Upper lobe of right lung (tissue), 1 donor: ENCODE measurements around the gene RRP9. TPM values are rescaled to one million over a fixed set of nuclear protein-coding genes. Genes with fewer than 3 reads are reported as not detected.
A peak's percentile ranks its signal among the peaks of the same experiment; 100 is the strongest.

Source experiments
- ATAC-seq: fragments of 200-7000 bp; cut with Tn5 transposase; one replicate; pipeline ENCODE4 v1.9.1; 2020; ENCODE audit warnings: mild to moderate bottlenecking, moderate library complexity
- DNase-seq: peaks from one replicate; pipeline ENCODE4 v3.0.0-alpha.2; 2020
- H3K27ac ChIP-seq: fragments of 200-600 bp; one replicate; pipeline ENCODE4 v1.8.0; 2022
- H3K27me3 ChIP-seq: fragments of 200-600 bp; one replicate; pipeline ENCODE4 v1.8.0; 2022; ENCODE audit warnings: mild to moderate bottlenecking
- H3K36me3 ChIP-seq: fragments of 200-600 bp; one replicate; pipeline ENCODE4 v1.8.0; 2022
- H3K4me1 ChIP-seq: fragments of 200-600 bp; one replicate; pipeline ENCODE4 v1.8.0; 2022
- H3K4me3 ChIP-seq: fragments of 200-600 bp; one replicate; pipeline ENCODE4 v1.8.0; 2022; ENCODE audit warnings: mild to moderate bottlenecking
- H3K9me3 ChIP-seq: fragments of 200-600 bp; one replicate; pipeline ENCODE4 v1.8.0; 2022
- CTCF ChIP-seq: fragments of 200-600 bp; IDR thresholded peaks from one replicate; pipeline ENCODE4 v1.8.0; 2022; ENCODE audit warnings: antibody characterized with exemption
- intact Hi-C: fragments of 100-400 bp; cut with DNase I; formaldehyde crosslinking; loops from one replicate; pipeline ENCODE4 v1.11.0; 2022
- total RNA-seq: library from RNA; stranded (reverse); fragmentation: NEBNext Ultra II Directional; extraction: Animal tissue kit (Norgen Biotek cat#: 25700); gene quantifications from one replicate; pipeline ENCODE4 v1.2.1, GENCODE V29; 2021
- donor health status: DM: no; HTN: yes; CAD: no; lungs with severe emphysema.

Gene RRP9
- total RNA-seq, 1 donor from 2014 or later, result 20.6 TPM

GRCh38 chr3:51974277-51974962, 32.7 kb upstream of the RRP9 start:
- Histone ChIP-seq H3K36me3 (no peaks in the 10 kb centered on the region), H3K9me3 (no peaks in the 10 kb centered on the region), H3K4me3 (peak overlapping the region; percentile 72), H3K4me1 (peaks cover 21% of the 10 kb centered on the region), H3K27ac (peak overlapping the region; percentile 93), H3K27me3 (no peaks in the 10 kb centered on the region)
- intact Hi-C loops, result no loop called here
- ATAC-seq, result peak; percentile 11
- peak; percentile 6 for TF ChIP-seq CTCF
- DNase-seq, result peak; percentile 74

GRCh38 chr3:51971350-51971749, 29.6 kb upstream of the RRP9 start:
- no peaks in the 10 kb centered on the region for H3K9me3 ChIP-seq
- H3K4me1 ChIP-seq, result peaks cover 30% of the 10 kb centered on the region
- no peak overlapping the region for H3K27ac ChIP-seq
- no peak for TF ChIP-seq CTCF
- no peak for DNase-seq
- ATAC-seq, result no peak
- intact Hi-C loops, result no loop called here
- H3K4me3 ChIP-seq, result no peak overlapping the region
- no peaks in the 10 kb centered on the region for H3K27me3 ChIP-seq
- no peaks in the 10 kb centered on the region for H3K36me3 ChIP-seq

GRCh38 chr3:51970606-51971300, 29.0 kb upstream of the RRP9 start:
- H3K9me3 ChIP-seq, result no peaks in the 10 kb centered on the region
- ATAC-seq (no peak), DNase-seq (no peak)
- no peak for TF ChIP-seq CTCF
- peaks cover 27% of the 10 kb centered on the region for H3K4me1 ChIP-seq
- intact Hi-C loops, result no loop called here
- H3K4me3 ChIP-seq, result no peak overlapping the region
- no peak overlapping the region for H3K27ac ChIP-seq
- H3K27me3 ChIP-seq, result no peaks in the 10 kb centered on the region
- H3K36me3 ChIP-seq, result no peaks in the 10 kb centered on the region

- Histone ChIP-seq H3K9me3 (no peaks in the 10 kb centered on the region), H3K4me1 (peaks cover 24% of the 10 kb centered on the region), H3K4me3 (no peak overlapping the region), H3K36me3 (no peaks in the 10 kb centered on the region), H3K27ac (no peak overlapping the region), H3K27me3 (no peaks in the 10 kb centered on the region)
- no peak for TF ChIP-seq CTCF
- no peak for ATAC-seq
- no peak for DNase-seq
- intact Hi-C loops, result no loop called here
Measured at GRCh38 chr3:51969841-51970240, 28.1 kb upstream of the RRP9 start.

- no peaks in the 10 kb centered on the region for H3K36me3 ChIP-seq
- DNase-seq (no peak), ATAC-seq (no peak)
- H3K27me3 ChIP-seq, result no peaks in the 10 kb centered on the region
- TF ChIP-seq CTCF, result no peak
- no peak overlapping the region for H3K27ac ChIP-seq
- intact Hi-C loops, result no loop called here
- no peaks in the 10 kb centered on the region for H3K9me3 ChIP-seq
- peaks cover 17% of the 10 kb centered on the region for H3K4me1 ChIP-seq
- no peak overlapping the region for H3K4me3 ChIP-seq
Measured at GRCh38 chr3:51968883-51969678, 27.4 kb upstream of the RRP9 start.
